NCI-H226 (cell line): ENCODE results near the gene CCNF.

Source experiments
- DNase-seq: peaks from one replicate; pipeline ENCODE4 v3.0.0-alpha.2; 2015

Gene CCNF

GRCh38 chr16:2458887-2459646 is 29.8 kb downstream of the CCNF start:
- DNase-seq = no peak

GRCh38 chr16:2459647-2460390 is 30.6 kb downstream of the CCNF start, which contains the start of gene TEDC2:
TEDC2 (plus strand) TSS chr16:2460109; CDS start chr16:2460145, 36 bp downstream.
- DNase-seq = peak; percentile 88

GRCh38 chr16:2460391-2460713 is 31.1 kb downstream of the CCNF start:
- DNase-seq = no peak

- DNase-seq = no peak
Observed at GRCh38 chr16:2460916-2461315, 31.7 kb downstream of the CCNF start.

- no peak for DNase-seq
Observed at GRCh38 chr16:2462031-2462866, 33.0 kb downstream of the CCNF start.

- DNase-seq = no peak
Observed at GRCh38 chr16:2464333-2464732, 35.1 kb downstream of the CCNF start.

- no peak for DNase-seq
Observed at GRCh38 chr16:2465653-2466415, 36.6 kb downstream of the CCNF start.

GRCh38 chr16:2466667-2467527 is 37.6 kb downstream of the CCNF start:
- DNase-seq = no peak

- peak; percentile 74 for DNase-seq
Observed at GRCh38 chr16:2467528-2468232, 38.4 kb downstream of the CCNF start.

- no peak for DNase-seq
Observed at GRCh38 chr16:2468233-2468724, 39.0 kb downstream of the CCNF start.

GRCh38 chr16:2468725-2469398 is 39.6 kb downstream of the CCNF start:
- DNase-seq = no peak

- no peak for DNase-seq
Observed at GRCh38 chr16:2469399-2470233, 40.4 kb downstream of the CCNF start.

GRCh38 chr16:2470234-2470601 is 41.0 kb downstream of the CCNF start:
- DNase-seq = no peak

GRCh38 chr16:2470603-2471015 is 41.4 kb downstream of the CCNF start:
- DNase-seq = no peak

- DNase-seq = no peak
Observed at GRCh38 chr16:2471016-2471652, 41.9 kb downstream of the CCNF start, which contains the start of gene NTN3. NTN3 (plus strand) TSS chr16:2471297; CDS start chr16:2471702, 405 bp downstream.

GRCh38 chr16:2471653-2472487 is 42.6 kb downstream of the CCNF start:
- DNase-seq = no peak

GRCh38 chr16:2472488-2472864 is 43.2 kb downstream of the CCNF start:
- no peak for DNase-seq
